Mucosa of stomach (tissue), 1 donor: ENCODE data around the gene ERCC3.
"Not testable (repeated sequence)": the region's sequence is repeated elsewhere in the genome, so short reads cannot be mapped to it uniquely, and the experiment has no call there.

ENCODE experiments used
- H3K27me3 ChIP-seq: one replicate; pipeline ENCODE4 v1.7.0; 2013; ENCODE audit warnings: mild to moderate bottlenecking, low read length; ENCODE audit not compliant: control insufficient read depth, insufficient read depth
- H3K36me3 ChIP-seq: one replicate; pipeline ENCODE4 v1.7.0; 2013; ENCODE audit warnings: low read length; ENCODE audit not compliant: control insufficient read depth, insufficient read depth
- H3K4me1 ChIP-seq: one replicate; pipeline ENCODE4 v1.7.0; 2013; ENCODE audit warnings: mild to moderate bottlenecking, low read length; ENCODE audit not compliant: control insufficient read depth, insufficient read depth
- H3K4me3 ChIP-seq: one replicate; pipeline ENCODE4 v1.7.0; 2013; ENCODE audit warnings: low read length
- H3K9ac ChIP-seq: one replicate; pipeline ENCODE4 v1.7.0; 2013; ENCODE audit warnings: mild to moderate bottlenecking, low read length, moderate library complexity
- H3K9me3 ChIP-seq: one replicate; pipeline ENCODE4 v1.7.0; 2013; ENCODE audit warnings: mild to moderate bottlenecking, low read length, moderate library complexity; ENCODE audit not compliant: control insufficient read depth
- donor health status: Pancreatic carcinoma.

Gene ERCC3

DNA sequence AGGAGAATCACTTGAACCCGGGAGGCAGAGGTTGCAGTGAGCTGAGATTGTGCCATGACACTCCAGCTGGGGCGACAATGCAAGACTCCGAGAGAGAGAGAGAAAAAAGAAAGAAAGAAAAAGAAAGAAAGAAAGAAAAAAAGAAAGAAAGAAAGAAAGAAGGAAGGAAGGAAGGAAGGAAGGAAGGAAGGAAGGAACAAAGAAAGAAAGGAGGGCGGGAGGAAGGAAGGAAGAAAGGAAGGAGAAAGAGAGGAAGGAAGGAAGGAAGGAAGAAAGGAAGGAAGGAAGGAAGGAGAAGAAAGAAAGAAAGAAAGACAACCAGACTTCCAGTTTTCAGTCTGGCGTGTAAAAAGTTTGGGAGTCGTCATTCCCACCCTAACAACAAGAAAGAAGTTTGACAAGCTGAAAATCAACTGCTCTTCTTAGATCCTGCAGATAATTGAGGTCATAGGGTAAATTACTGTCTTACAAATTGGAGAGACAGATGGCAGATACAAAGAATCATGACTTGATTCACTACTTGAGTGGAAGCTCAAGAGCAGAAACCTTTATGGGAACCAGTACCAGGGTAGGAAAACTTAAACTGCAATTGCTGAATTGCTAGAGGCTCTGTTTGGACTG, 58.8 kb downstream of the ERCC3 start:
- Histone ChIP-seq H3K4me3 (no peak overlapping the region), H3K9me3 (no peaks in the 10 kb centered on the region), H3K4me1 (no peaks in the 10 kb centered on the region), H3K9ac (no peak overlapping the region), H3K27me3 (no peaks in the 10 kb centered on the region), H3K36me3 (no peaks in the 10 kb centered on the region)

DNA sequence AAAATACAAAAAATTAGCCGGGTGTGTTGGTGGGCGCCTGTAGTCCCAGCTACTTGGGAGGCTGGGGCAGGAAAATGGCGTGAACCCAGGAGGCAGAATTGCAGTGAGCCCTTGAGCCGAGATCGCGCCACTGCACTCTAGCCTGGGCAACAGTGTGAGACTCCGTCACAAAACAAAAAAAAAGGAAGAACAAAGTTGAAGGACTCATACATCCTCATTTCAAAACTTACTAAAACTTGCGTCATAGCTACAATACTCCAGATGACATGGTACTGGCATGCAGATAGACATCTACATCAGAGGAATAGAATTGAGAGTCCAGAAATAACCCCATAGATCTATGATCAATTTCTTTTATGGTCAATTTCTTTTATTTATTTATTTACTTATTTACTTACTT, 60.2 kb downstream of the ERCC3 start:
- Histone ChIP-seq H3K4me3 (no peak overlapping the region), H3K9ac (no peak overlapping the region), H3K4me1 (no peaks in the 10 kb centered on the region), H3K9me3 (no peaks in the 10 kb centered on the region), H3K36me3 (no peaks in the 10 kb centered on the region), H3K27me3 (no peaks in the 10 kb centered on the region)

DNA sequence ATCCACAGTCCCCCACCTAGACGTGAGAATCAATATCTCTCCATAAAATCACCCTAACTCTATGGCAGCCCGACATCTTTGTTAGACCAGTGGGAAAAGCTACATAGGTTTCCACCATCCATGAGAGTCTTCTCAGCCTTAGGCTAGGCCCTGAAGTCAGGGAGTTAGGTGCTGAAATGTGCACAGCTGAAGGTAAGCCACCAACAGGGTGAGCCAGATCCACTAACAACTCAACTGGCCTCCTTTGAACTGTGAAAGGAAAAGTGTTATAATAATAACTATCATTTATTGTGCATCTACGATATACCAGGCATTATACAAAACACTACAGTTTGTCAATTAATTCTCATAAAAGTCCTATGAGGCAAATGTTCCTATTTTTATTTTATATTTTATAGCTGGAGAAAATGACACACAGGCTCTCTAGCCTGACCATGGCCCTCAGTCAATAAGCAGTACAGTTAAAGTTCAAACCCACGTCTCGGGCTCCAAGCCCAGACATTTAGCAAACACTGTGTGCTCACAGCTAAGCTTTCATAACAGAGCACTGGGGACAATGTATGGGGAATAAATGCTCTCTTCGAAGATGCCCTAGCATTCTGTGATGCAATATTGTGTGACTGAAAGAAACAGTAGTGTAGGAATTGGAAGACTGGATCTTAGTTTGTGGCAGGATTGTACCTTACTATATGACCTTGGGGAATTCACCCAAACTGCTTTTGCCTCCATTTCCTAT, 62.6 kb downstream of the ERCC3 start:
- Histone ChIP-seq H3K27me3 (no peaks in the 10 kb centered on the region), H3K4me1 (peaks cover 5% of the 10 kb centered on the region), H3K4me3 (no peak overlapping the region), H3K9ac (no peak overlapping the region), H3K36me3 (no peaks in the 10 kb centered on the region), H3K9me3 (no peaks in the 10 kb centered on the region)

DNA sequence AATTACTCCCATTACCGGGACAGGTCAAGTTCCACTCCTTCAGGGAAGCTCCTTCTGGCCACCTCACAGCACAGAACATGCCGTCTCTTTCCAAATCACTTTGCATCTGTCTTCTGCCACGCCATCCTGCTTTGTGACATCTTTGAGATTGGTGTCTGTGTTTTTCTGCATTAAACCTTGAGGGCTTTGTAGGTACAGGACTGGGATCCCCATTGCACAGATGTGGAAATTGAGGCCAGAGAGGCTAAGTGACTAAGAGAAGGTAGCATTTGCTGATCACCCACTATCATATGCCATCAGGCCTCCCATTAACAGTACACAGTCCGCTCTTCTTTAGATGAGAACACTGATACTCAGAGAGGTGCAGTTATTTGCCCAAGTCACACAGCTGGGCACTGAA, 64.4 kb downstream of the ERCC3 start:
- no peaks in the 10 kb centered on the region for H3K36me3 ChIP-seq

DNA sequence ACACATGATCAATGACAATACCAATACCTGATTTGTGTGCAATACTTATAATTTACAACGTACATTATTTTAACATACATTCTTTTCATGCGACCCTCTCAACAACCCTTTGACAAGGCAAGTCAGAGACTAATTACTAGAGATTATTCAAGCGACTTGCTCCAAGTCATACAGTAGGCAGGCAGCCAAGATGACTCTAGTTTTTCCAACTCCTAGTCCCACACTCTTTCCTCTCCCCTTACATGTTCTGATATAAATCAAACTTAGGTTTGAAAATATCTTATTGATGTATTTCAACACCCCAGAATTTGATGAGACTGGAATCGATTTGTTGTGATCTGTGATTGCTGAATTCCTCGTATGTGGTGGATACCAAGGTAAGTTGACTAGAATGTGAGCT, 65.8 kb downstream of the ERCC3 start:
- Histone ChIP-seq H3K4me3 (no peak overlapping the region), H3K9ac (no peak overlapping the region), H3K36me3 (no peaks in the 10 kb centered on the region), H3K27me3 (no peaks in the 10 kb centered on the region), H3K4me1 (peaks cover 11% of the 10 kb centered on the region), H3K9me3 (no peaks in the 10 kb centered on the region)

More for the DNA sequence above, 64.4 kb downstream of the ERCC3 start:
- H3K27me3 ChIP-seq: no peaks in the 10 kb centered on the region
- H3K9me3 ChIP-seq: no peaks in the 10 kb centered on the region
- H3K4me1 ChIP-seq: peaks cover 11% of the 10 kb centered on the region
- H3K4me3 ChIP-seq: no peak overlapping the region
- H3K9ac ChIP-seq: no peak overlapping the region

DNA sequence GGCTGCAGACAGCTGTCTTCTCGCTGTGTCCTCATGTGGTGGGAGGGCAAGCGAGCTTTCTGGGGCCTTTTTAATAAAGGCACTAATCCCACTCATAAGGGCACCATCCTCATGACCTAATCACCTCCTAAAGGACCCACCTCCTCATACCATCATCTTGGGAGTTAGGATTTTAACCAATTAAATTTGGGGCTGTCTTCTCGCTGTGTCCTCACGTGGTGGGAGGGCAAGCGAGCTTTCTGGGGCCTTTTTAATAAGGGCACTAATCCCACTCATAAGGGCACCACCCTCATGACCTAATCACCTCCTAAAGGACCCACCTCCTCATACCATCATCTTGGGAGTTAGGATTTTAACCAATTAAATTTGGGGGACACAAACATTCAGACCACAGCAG, 66.7 kb downstream of the ERCC3 start:
- not testable (repeated sequence) for H3K9me3 ChIP-seq, H3K9ac ChIP-seq, H3K36me3 ChIP-seq, H3K27me3 ChIP-seq, H3K4me3 ChIP-seq
- H3K4me1 ChIP-seq: peaks cover 11% of the 10 kb centered on the region

DNA sequence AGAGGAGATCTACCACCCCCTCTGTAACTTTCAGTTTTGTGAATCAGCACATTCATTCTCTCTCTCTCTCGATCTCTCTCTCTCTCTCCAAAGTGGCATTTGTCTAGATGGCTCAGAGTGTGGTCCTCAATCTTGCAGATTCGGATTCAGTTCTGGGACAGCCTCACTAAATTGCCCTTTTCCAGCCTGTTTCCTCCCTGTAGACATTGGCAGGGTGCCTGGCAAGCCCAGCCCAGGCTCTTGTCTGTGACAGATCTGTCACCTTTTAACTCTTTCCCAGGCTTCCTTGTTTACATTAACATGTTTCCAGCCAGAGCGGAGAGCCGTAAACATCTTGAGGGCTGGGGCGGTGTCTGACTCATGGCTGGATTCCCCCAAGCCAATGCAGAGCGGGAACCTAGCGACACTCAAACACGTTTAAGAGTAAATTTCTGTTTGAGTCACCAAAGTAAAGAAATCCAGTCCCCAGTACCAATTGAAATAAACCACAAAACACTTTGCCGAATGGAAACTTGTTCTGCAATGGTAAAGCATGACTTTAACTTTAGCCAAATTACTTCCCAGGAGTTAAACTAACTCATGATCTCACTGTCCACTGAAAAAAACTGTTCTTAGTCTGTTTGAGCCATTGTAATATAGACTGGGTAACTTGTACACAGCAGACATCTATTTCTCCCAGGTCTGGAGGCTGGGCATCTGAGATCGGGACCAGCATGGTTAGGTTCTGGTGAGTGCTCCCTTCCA, 67.3 kb downstream of the ERCC3 start:
- no peaks in the 10 kb centered on the region for H3K9me3 ChIP-seq
- H3K27me3 ChIP-seq: no peaks in the 10 kb centered on the region
- no peak overlapping the region for H3K4me3 ChIP-seq
- no peak overlapping the region for H3K9ac ChIP-seq
- no peaks in the 10 kb centered on the region for H3K36me3 ChIP-seq
- peaks cover 11% of the 10 kb centered on the region for H3K4me1 ChIP-seq

DNA sequence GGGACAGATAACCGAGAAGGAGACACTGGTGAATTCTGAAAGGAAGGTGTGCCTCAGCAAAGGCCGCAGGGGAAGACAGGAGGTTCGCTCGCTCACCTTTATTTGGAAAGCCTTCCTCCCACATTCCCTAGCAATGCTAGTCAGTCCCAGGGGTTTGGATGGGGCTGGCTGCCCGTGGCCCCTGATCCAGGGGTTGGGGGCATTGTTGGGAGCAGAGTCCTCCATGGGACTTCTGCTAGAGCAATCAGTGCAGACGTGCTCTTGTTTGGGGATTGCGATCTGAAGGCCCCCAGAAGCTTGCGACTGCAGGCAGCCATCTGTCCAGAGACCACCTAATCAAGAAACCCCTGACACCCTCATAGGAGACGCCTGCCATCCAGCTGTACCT, 67.8 kb downstream of the ERCC3 start:
- H3K27me3 ChIP-seq: peaks cover 2% of the 10 kb centered on the region
- H3K4me1 ChIP-seq: peaks cover 11% of the 10 kb centered on the region
- H3K4me3 ChIP-seq: no peak overlapping the region
- H3K36me3 ChIP-seq: no peaks in the 10 kb centered on the region
- no peaks in the 10 kb centered on the region for H3K9me3 ChIP-seq
- no peak overlapping the region for H3K9ac ChIP-seq

DNA sequence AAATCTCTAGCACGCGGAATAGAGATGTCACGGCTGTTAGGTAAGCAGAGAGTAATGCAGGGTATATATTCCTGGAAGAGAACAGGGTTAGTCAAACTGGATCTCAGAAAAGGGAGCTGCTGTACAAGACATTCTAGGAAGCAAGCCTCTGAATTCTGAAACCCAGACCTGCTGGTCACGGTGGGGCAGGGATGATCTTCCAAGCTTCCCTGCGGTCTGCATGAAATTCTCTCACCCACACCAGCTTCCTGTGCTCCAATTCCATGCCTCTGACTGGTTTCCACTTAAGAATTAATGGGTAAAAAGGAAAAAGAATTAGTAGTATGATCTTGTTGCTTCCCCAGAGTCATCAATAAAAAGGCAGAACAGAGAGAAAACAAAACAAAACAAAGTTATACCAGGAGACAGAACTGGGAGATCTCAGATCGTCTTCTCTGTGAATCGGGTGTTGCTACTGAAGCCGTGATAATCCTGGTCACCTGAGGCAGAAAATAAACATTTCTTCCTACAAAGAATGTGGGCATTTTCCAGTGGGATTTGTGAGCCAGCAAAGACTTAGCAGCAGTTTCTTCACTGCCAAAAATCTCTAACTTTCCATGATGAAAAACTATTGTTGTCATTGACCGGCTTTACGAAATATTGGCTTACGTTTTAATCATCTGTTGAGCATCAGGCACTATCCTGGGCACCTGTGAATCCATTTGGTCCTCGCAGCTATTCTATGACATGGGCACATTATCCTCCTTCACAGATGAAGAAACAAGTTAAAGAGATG, 68.6 kb downstream of the ERCC3 start:
- Histone ChIP-seq H3K9ac (no peak overlapping the region), H3K36me3 (no peaks in the 10 kb centered on the region), H3K4me1 (peaks cover 15% of the 10 kb centered on the region), H3K4me3 (no peak overlapping the region), H3K27me3 (peaks cover 9% of the 10 kb centered on the region), H3K9me3 (no peaks in the 10 kb centered on the region)

DNA sequence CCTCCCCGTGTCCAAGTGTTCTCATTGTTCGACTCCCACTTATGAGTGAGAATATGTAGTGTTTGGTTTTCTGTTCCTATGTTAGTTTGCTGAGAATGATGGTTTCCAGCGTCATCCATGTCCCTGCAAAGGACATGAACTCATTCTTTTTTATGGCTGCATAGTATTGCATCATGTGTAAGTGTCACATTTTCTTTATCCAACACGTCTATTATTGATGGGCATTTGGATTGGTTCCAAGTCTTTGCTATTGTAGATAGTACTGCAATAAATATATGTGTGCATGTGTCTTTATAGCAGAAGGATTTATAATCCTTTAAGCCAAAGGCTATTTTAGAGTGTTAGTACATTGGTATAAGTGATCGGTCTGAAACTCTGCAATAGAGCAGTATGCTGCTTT, 69.8 kb downstream of the ERCC3 start:
- not testable (repeated sequence) for H3K36me3 ChIP-seq, H3K9ac ChIP-seq, H3K4me3 ChIP-seq, H3K9me3 ChIP-seq
- Histone ChIP-seq H3K27me3 (peaks cover 19% of the 10 kb centered on the region), H3K4me1 (peaks cover 19% of the 10 kb centered on the region)

DNA sequence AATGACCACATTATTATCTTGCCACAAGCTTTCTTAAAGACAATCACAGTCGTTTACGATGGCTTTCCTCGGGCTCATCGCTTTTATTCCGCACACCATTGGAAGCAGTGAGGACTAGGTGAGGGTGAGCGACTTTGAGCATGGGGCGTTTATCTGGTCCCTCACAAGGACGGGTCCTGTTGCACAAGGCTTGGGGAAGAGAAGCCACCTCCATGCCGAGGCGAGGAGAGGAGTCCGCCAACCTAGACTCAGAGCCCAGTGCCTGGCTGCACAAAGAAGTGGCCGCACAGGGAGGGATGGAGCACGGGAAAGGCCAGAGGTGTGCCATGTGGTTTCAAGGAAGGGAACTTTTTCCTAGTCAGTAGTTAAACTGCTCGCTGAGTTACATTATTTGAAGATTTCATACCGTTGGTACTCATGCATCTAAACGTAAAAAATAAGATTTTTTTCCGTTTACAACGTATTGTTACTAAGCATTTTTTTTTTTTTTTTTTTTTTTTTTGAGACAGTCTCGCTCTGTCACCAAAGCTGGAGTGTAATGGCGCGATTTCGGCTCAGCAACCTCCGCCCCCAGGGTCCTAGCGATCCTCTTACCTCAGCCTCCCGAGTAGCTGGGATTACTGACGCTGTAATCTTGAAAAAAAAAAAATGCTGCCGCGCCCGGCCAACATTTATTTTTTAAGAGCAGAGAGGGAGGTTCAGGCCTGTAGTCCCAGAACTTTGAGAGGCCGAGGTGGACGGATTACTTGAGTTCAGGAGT, 73.0 kb downstream of the ERCC3 start:
- Histone ChIP-seq H3K4me1 (peaks cover 11% of the 10 kb centered on the region), H3K9ac (no peak overlapping the region), H3K36me3 (no peaks in the 10 kb centered on the region), H3K9me3 (no peaks in the 10 kb centered on the region), H3K27me3 (peaks cover 43% of the 10 kb centered on the region), H3K4me3 (no peak overlapping the region)
